Activated CD8-positive, alpha-beta memory T cell treated with anti-CD3 and anti-CD28 coated beads for 36 hours (primary cell): ENCODE results near the gene TTC34. TPM values are rescaled to one million over a fixed set of nuclear protein-coding genes. Genes with fewer than 3 reads are reported as not detected.

Experiments
- CTCF ChIA-PET: fragments of 350-600 bp; sonication (Branson Sonifier 250); formaldehyde crosslinking; loops from one replicate; lab custom pipeline; 2021; ENCODE audit warnings: antibody characterized with exemption; lab: Charles Lee
- POLR2A ChIA-PET: fragments of 350-600 bp; sonication (Branson Sonifier 250); formaldehyde crosslinking; loops from one replicate; lab custom pipeline; 2021; ENCODE audit warnings: antibody characterized with exemption; lab: Charles Lee
- total RNA-seq, 2 experiments: library from RNA; stranded (reverse); gene quantifications; one replicate each; pipeline ENCODE4 v1.2.3, GENCODE V29; 2021

The TTC34 gene
- total RNA-seq, 2 experiments from 2014 or later: 1.0 to 1.1 TPM

DNA sequence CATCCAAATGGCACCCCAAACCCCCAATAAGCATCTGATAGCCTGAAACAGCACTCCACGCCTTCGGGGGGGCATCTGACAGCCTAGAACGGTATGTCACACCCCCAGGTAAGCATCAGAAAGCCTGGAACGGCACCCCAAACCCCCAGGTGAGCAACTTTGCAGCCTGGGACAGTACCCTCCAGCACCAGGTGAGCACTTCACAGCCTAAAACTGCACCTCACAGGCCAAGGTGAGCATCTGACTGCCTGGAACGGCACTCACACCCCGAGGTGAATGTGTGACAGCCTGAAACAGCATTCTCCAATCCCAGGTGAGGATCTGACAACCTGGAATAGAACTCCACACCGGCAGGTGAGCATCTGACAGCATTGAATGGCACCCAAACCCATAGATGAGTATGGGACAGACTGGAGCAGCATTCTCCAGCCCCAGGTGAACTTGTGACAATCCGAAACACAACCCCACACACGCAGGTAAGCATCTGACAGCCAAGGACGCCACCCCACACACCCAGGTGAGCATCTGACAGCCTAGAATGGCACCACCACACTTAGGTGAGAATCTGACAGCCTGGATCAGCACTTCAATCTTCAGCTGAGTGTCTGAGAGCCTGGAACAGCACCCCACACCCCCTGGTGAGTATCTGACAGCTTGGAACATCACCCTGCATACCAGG is 150.4 kb downstream of the TTC34 start:
- CTCF ChIA-PET: no interaction called here
- POLR2A ChIA-PET: no interaction called here

DNA sequence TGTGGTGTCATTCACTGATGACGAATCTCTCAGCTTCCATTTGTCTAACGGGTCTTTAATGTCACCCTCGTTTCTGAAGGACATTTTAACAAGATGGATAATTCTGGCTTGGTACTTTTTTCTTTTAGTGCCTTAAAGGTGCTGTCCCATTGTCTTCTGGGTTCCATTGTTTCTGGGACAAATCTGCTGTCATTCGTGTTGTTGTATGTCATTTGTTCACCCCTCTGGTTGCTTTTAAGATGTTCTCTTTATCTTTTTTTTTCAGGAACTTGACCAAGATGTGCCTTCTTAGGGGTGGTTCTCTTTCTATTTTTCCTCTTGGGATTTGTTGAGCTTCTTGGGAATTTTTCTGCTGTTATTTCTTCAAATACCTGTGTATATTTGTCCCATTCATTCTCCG is 154.7 kb downstream of the TTC34 start:
- ChIA-PET CTCF (no interaction called here), POLR2A (interaction anchor here (1.0 kb wide), 1 partner anchor 11 kb away, joined by 3 read pairs; no protein-coding TSS in a partner anchor)

DNA sequence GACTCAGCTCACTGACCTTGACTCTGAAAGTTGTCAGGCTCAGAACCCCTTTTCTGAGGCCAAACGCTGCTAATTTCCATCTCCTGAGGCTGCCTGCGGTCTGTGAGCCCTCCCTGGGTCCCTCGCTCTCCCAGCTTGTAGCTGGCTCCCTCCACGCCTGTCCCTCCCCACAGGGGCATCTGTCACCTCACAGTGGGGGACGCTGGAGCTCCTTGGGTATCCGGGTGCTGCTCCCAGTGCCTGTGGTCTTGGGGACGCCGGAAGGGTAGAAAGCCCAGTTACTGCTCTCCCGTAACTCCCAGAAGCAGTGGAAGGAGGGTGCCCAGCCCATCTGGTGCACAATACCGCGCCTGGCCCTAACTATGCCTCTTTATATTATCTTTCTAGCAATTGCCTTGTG is 155.7 kb downstream of the TTC34 start:
- POLR2A ChIA-PET: interaction anchor here (1.0 kb wide), 1 partner anchor 9 kb away, joined by 3 read pairs; no protein-coding TSS in a partner anchor
- CTCF ChIA-PET: interaction anchor here (0.8 to 1.7 kb wide), 2 partner anchors 10 to 238 kb away, joined by 3 read pairs; no protein-coding TSS in a partner anchor

DNA sequence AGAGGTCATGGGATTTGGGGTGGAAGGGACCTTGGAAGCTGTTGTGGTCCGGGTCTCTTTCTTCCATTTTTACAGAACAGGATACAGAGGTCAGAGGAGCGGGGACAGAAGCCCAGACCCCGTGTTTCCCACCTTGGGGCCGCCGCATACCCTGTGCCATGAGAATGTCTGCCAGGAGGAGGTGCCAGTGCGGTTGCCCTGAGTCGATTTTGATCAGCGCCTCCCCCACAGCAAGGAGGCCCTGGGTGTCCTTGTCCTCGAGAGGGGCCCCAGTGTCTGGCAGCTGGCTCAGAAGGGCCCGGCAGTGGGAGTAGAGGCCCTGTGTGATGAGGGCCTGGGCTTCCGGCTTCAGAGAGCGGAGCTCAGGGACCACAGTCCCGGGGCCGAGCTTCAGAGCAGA is 156.3 kb downstream of the TTC34 start:
- POLR2A ChIA-PET: no interaction called here
- CTCF ChIA-PET: interaction anchor here (0.8 to 1.7 kb wide), 2 partner anchors 9 to 238 kb away, joined by 3 read pairs; no protein-coding TSS in a partner anchor

DNA sequence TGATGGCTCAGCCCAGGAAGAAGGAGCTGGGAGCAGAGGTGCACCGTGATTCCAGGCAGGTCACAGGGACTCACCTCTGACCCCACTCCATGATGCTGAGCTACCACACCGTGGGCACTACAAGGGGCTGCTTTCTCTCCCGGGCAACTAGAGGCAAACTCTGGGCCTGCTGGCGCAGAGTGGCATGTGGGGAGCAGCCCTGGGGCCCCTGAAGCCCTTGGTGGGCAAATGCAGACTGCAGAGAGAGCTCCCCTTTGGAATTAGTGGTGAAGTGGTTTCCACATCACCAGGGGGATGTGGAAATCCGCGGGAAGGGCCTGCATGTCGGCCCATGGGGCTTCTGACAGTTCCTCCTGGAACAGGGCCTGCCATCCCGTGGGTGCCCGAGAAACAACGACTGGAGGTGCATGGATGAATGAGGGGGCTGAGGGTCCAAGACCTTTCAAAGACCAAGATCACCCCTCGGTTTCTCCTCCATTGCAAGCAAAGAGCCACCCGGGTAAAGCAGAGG is 156.8 kb downstream of the TTC34 start:
- ChIA-PET CTCF (interaction anchor here (0.6 to 1.7 kb wide), 4 partner anchors 58 to 237 kb away, joined by 3 to 5 read pairs (median 4); no protein-coding TSS in a partner anchor), POLR2A (no interaction called here)

DNA sequence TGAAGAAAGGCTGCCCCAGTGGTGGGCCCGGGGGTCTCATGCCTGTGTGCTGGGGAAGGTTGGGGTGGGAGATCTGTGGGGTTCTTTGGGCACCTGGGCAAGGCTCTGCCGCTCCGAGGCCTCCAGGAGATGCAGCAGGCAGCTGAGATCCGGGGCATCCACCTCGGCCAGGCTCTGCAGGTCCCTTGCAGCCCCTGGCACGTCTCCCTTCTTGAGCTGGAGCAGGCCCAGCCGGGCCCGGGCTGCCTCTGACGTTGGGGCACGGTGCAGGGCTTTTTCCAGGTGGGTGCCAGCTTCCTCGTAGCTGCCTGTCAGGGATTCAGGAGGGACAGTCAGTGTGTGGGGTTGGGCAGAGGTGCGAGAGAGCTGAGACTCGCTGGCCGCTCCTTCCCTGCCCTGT is 157.3 kb downstream of the TTC34 start:
- POLR2A ChIA-PET: interaction anchor here (0.7 kb wide), 1 partner anchor 97 kb away, joined by 3 read pairs; no protein-coding TSS in a partner anchor
- CTCF ChIA-PET: interaction anchor here (0.6 to 1.7 kb wide), 4 partner anchors 57 to 237 kb away, joined by 3 to 5 read pairs (median 4); no protein-coding TSS in a partner anchor

DNA sequence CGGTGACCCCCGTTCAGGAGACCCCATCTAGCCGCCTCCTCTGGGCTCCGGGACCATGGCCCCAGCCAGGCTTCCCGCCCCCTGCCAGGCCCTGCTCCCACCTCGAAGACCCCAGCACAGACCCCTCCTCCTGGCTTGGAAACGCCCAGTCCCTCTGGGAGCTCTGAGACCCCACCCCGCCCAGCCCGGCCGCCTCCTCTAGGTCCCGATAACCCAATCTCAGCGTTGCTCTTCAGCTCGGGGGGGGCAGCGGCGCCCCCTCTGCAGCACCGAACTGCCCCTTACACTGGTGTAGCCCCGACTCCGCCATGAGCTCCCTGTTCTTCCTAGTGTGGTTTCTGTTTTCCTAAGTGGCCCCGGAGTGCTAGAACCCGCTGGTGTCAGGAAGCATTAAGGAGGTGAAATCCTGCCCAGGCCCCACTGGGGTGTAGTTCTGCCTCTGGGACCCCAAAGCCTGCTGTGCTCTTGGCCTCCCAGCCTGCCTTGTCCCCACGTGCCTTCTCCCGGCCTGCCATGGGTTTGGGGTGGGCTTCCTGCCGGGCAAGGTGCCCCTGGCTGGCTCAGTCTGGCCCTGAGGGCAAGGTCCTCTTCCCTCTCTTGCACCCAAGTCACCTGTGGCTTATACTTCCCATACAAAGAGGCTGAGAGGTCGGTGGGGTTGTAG is 157.9 kb downstream of the TTC34 start:
- ChIA-PET CTCF (interaction anchor here (1.1 to 1.4 kb wide), 5 partner anchors 65 to 229 kb away, joined by 3 to 5 read pairs (median 4); no protein-coding TSS in a partner anchor), POLR2A (interaction anchor here (0.7 kb wide), 1 partner anchor 96 kb away, joined by 3 read pairs; no protein-coding TSS in a partner anchor)

DNA sequence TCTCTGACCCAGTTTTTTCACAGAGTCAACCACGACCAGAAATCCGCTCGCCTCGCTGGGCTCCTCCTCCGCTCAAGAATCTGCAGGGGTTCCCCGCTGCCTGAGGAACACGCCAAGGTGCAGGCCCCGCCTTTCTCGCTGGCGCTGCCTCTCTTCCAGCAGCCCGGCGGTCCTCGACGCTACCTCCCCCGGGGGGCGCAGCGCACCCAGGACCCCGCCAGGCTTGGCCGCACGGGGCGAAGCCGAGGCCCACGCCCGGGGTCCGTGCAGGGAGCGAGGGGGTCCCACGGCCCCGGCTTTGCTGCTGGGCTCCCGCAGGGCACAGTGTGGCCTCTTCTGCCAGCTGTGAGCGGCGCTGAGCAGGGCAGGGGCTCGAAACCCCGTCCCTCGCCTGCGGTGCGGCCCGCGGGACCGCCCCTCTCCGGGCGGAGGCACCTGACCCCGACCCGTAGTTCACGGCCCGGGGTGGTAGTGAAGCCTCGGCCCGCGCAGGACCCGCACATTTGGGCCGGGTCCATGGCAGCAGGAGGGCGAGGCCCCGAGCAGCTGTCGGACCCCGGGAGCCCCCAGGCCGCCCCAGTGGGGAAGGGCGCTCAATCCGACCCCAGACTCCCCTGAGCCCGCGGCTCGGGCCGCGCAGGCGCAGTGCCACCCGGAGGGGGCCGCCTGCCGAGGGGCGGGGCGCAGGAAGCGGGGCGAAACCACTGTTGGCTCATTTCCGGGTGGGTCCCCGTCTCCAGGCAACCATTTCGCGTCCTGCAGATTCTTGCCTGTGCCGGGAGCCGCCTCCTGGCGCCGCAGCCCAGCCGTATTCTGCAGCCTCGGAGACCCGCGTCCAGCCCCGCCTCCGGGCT is 158.7 kb downstream of the TTC34 start:
- ChIA-PET POLR2A (no interaction called here), CTCF (interaction anchor here (1.1 to 1.4 kb wide), 3 partner anchors 64 to 119 kb away, joined by 3 to 4 read pairs (median 3); no protein-coding TSS in a partner anchor)

DNA sequence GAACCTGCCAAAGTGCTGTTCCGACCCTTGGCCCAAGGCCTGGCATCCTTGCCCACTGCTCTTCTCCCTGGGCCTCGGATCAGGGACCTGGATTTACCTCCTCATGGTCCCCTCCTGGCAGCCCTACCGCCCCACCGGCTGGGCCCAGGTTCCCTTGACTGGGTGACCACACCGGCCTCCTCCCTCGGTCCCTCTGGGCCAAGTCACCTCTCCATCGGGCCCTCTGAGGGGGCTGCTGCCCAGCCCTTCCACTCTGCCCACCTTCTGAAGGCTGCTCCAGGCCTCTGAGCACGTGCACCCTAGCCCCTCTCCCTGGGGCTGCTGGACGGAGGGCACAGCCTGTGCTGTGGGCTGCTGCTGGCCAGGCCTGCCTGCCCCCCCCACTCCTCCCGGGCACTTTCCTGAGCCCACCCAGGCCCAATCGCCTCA is 159.3 kb downstream of the TTC34 start:
- POLR2A ChIA-PET: no interaction called here
- CTCF ChIA-PET: interaction anchor here (1.4 kb wide), 1 partner anchor 94 kb away, joined by 4 read pairs; no protein-coding TSS in a partner anchor

DNA sequence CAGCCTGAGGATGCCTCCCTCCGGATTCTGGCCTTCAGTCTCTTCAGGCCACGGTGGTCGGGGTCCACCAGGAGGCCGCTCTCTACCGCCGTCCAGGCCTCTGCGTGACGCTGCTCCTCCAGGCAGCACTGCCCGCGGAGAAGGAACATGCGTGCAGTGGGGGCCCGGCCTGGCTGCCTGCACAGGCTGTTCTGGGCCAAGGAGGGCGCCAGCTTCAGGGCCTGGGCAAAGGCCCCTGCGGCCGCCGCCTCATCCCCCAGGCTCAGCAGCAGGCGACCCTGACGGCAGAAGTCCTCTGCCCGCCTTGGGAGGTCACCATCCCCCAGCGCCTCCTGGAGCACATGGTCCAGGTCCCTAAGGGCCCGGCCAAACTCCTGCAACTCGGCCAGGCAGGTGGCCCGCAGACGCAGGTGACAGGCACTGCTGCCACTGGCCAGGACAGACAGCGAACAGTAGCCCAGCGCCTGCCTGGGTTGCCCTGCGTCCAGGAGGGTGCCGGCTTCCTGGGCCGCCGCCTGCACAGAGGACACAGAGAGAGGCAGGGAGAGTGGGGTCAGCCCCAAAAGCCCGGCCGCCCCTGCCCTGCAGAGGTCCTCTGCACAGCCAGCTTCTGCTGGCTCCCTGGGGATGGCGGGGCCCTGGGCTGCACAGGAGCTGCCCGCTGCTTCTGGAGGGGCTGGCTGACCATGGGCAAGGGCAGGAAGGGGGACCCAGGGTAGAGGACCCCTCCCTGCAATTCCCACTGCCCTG is 159.9 kb downstream of the TTC34 start:
- CTCF ChIA-PET: no interaction called here
- POLR2A ChIA-PET: no interaction called here

DNA sequence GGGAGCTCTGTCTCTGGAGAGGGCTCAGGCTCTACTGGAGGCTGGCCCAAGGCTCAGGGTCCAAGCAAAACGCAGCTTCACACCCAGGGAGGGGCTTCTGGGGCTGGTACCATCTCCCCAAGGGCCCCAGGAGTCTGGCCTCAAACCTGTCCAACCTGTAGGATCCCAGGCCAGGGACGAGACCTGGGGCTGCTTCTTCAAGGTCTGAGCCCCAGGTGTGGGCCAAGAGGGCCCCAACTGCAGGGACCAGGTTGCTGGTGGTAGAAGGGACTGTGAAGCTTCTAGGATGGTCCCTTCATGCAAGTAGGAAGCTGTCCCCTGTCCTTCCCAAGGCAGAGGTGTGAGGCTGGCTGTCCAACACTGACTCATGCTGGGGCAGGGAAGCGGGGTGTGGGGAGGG is 160.9 kb downstream of the TTC34 start:
- POLR2A ChIA-PET: no interaction called here

DNA sequence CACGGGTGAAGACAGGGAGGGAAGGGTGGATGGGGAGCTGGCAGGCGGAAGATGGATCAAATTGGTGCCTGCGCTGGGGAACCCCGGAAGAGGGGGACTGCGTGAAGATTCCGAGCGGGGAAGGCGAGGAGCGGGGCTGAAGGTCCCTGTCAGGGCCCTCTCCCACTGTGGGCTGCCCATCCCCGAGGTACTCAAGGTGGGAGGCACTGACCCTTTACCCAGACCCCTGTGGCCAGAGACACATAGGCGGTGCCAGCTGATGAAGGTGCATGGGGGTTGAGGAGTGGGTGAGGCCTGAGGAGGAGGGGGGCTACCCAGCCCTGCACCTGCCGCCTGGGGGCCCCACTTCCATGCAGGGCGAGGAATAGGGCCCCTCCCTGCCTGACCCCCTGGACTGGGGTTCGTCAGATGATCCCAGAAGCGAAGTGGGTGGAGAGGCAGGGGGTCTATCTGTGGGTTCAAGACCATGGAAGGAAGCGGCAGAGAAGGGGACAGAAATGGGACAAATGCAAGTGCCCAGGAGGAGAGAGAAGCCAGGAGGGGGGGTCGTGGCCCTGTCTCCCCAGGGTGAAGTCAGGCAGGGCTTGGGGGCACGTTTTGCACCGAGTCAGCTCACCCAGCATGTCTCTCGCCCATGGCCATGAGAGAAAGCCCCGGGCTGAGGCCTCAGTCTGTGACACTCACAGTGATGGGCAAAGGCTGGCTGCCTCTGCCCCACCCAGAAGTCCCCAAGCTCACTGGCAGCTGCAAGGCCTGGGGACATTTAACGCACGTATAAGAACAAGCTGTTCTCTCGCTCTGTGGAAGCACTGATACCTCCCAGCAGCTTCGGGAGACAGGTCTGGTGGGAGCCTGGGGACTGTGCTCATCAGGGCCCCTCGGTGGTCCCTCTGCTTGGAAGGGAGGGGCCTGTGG is 161.6 kb downstream of the TTC34 start:
- ChIA-PET POLR2A (no interaction called here), CTCF (no interaction called here)

More for the DNA sequence above, 160.9 kb downstream of the TTC34 start:
- CTCF ChIA-PET: no interaction called here

DNA sequence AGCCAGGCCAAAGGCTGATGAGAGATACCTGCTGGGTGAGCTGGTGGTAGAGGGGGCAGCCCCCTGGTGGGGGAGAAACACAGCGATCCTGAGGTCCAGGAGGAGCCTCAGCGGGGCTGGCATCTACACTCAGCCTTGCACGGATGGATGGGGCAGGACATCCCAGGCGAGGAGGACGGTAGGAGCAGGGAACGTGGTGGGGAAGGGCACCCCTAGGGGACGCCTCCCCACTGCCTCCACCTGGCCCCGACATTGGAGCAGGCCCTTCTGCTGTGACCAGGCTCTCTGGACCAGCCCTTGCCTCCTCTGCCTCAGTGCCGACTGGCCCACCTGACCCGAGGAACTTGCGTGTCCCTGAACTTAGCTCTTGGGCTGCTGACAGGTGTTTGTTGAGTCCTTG is 162.3 kb downstream of the TTC34 start:
- POLR2A ChIA-PET: no interaction called here
- CTCF ChIA-PET: interaction anchor here (1.2 kb wide), 1 partner anchor 16 kb away, joined by 3 read pairs; no protein-coding TSS in a partner anchor

DNA sequence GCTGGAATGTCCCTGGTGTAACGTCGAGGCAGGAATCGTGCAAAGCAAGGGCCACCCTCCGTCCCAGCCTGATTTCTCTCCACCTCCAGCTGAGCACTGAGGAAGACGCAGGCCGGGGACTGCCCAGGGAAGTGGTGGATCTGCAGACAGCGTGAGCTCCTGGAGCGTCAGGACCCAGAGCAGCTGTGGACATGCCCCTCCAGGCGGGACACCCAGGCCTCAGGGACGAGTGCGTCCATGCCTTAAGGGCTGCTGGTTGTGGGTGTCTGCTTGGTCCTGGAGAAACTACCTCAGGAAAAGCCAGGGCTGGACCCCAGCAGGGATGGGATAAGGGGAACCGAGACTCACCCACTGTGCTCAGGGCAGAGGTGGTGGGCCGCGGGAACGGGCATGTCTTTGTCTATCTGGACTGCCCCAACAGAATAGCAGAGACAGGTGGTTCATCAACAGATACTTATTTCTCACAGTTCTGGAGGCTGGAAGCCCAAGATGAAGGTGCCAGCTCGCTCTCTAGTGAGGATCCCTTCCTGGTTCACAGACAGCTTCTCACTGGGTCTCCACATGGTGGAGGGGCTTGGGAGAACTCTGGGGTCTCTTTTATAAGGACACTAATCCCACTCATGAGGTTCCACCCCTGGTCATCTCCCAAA is 162.9 kb downstream of the TTC34 start:
- POLR2A ChIA-PET: interaction anchor here (0.6 kb wide), 1 partner anchor 93 kb away, joined by 3 read pairs; no protein-coding TSS in a partner anchor

DNA sequence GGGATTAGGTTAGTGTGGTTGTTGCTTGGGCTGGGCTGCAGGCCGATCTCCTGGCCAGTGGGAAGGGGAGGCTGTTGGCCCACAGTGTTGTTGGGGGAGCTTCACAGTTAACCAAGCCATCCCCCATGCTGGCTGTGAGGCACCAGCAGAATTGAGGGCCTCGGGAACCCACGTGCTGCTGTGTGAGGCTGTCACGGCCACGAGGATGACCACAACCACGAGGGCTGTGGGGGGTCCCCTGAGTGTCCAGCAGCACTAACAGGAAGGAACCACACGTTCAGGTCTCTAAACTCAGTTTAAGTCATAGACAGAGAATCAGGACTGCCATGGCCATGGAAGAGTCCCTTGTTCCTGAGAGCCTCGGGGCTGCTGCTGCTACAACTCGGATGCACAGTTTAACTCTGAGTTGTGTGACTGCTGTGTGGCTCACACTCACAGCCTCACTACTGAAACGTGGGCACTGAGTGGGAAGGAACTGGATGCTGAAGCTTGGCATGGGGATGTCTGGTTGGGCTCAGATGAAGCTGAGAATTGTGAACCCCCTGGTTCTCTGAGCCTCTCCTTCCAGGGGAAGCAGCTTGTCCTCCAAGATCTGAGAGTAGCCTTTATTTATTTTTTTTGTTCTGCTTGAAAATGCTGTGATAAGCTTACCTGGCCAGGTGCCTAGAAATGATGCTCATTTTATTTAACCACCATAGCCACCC is 163.9 kb downstream of the TTC34 start:
- POLR2A ChIA-PET: interaction anchor here (0.5 to 0.6 kb wide), 2 partner anchors 8 to 15 kb away, joined by 3 to 4 read pairs; no protein-coding TSS in a partner anchor
- CTCF ChIA-PET: interaction anchor here (1.8 kb wide), 1 partner anchor 223 kb away, joined by 4 read pairs; no protein-coding TSS in a partner anchor

More for the DNA sequence above, 162.9 kb downstream of the TTC34 start:
- CTCF ChIA-PET: interaction anchor here (1.2 kb wide), 1 partner anchor 15 kb away, joined by 3 read pairs; no protein-coding TSS in a partner anchor
